Measurements from ENCODE around the gene HIPK2.

Gene HIPK2

GRCh38 chr7:139576179-139576973 is 201.4 kb downstream of the HIPK2 start:
- Histone ChIP-seq H3K9me2 (replicated peaks; ENCODE audit: low read depth, low read length) (no peaks in the 10 kb centered on the region), H3K27me3 (ENCODE audit: insufficient read depth, low read length, poor library complexity, severe bottlenecking) (no peaks in the 10 kb centered on the region), H4K20me1 (ENCODE audit: insufficient read depth, low read length, poor library complexity, severe bottlenecking) (no peaks in the 10 kb centered on the region), H3K4me1 (ENCODE audit: insufficient read depth, low read length, poor library complexity, severe bottlenecking) (no peaks in the 10 kb centered on the region), H3K4me3 (ENCODE audit: low read length, poor library complexity, severe bottlenecking) (no peak overlapping the region), H3K36me3 (ENCODE audit: insufficient read depth, low read length) (peaks cover 19% of the 10 kb centered on the region; the same call in 1 of the 2 replicates), H3K9me3 (ENCODE audit: insufficient read depth, low read depth, low read length) (no peaks in the 10 kb centered on the region), H3F3A (ENCODE audit: low read depth) (no peaks in the 10 kb centered on the region), H3K4me2 (ENCODE audit: low read depth, low read length, poor library complexity, severe bottlenecking) (no peak overlapping the region), H3K9ac (ENCODE audit: low read depth, low read length, poor library complexity, severe bottlenecking) (no peak overlapping the region), H2AFZ (ENCODE audit: low read length) (no peak overlapping the region), H3K79me2 (ENCODE audit: insufficient read depth, low read length) (no peaks in the 10 kb centered on the region)
- TF ChIP-seq CTCF (conservative IDR thresholded peaks at IDR 0.05; ENCODE audit: low read length) (no peak), EZH2phosphoT487 (IDR thresholded peaks at IDR 0.05; ENCODE audit: borderline replicate concordance) (no peak)

GRCh38 chr7:139575338-139575680 is 202.5 kb downstream of the HIPK2 start:
- Histone ChIP-seq H3K79me2 (ENCODE audit: insufficient read depth, low read length) (no peaks in the 10 kb centered on the region), H3K27me3 (ENCODE audit: insufficient read depth, low read length, poor library complexity, severe bottlenecking) (no peaks in the 10 kb centered on the region), H3F3A (ENCODE audit: low read depth) (no peaks in the 10 kb centered on the region), H3K4me1 (ENCODE audit: insufficient read depth, low read length, poor library complexity, severe bottlenecking) (no peaks in the 10 kb centered on the region), H3K9me2 (replicated peaks; ENCODE audit: low read depth, low read length) (no peaks in the 10 kb centered on the region), H2AFZ (ENCODE audit: low read length) (no peak overlapping the region), H4K20me1 (ENCODE audit: insufficient read depth, low read length, poor library complexity, severe bottlenecking) (no peaks in the 10 kb centered on the region), H3K9ac (ENCODE audit: low read depth, low read length, poor library complexity, severe bottlenecking) (no peak overlapping the region), H3K4me2 (ENCODE audit: low read depth, low read length, poor library complexity, severe bottlenecking) (no peak overlapping the region), H3K4me3 (ENCODE audit: low read length, poor library complexity, severe bottlenecking) (no peak overlapping the region), H3K9me3 (ENCODE audit: insufficient read depth, low read depth, low read length) (no peaks in the 10 kb centered on the region), H3K36me3 (ENCODE audit: insufficient read depth, low read length) (peaks cover 11% of the 10 kb centered on the region; the same call in 1 of the 2 replicates)
- TF ChIP-seq EZH2phosphoT487 (IDR thresholded peaks at IDR 0.05; ENCODE audit: borderline replicate concordance) (no peak), CTCF (conservative IDR thresholded peaks at IDR 0.05; ENCODE audit: low read length) (no peak)

- H3K9me3 ChIP-seq (ENCODE audit: insufficient read depth, low read depth, low read length) = no peaks in the 10 kb centered on the region
- no peaks in the 10 kb centered on the region for H3K79me2 ChIP-seq (ENCODE audit: insufficient read depth, low read length)
- TF ChIP-seq CTCF (conservative IDR thresholded peaks at IDR 0.05; ENCODE audit: low read length) (no peak), EZH2phosphoT487 (IDR thresholded peaks at IDR 0.05; ENCODE audit: borderline replicate concordance) (no peak)
- no peaks in the 10 kb centered on the region for H3F3A ChIP-seq (ENCODE audit: low read depth)
- no peak overlapping the region for H2AFZ ChIP-seq (ENCODE audit: low read length)
- no peak overlapping the region for H3K4me3 ChIP-seq (ENCODE audit: low read length, poor library complexity, severe bottlenecking)
- H3K36me3 ChIP-seq (ENCODE audit: insufficient read depth, low read length) = peaks cover 11% of the 10 kb centered on the region; the same call in 1 of the 2 replicates
- no peak overlapping the region for H3K4me2 ChIP-seq (ENCODE audit: low read depth, low read length, poor library complexity, severe bottlenecking)
- H3K27me3 ChIP-seq (ENCODE audit: insufficient read depth, low read length, poor library complexity, severe bottlenecking) = no peaks in the 10 kb centered on the region
- no peak overlapping the region for H3K9ac ChIP-seq (ENCODE audit: low read depth, low read length, poor library complexity, severe bottlenecking)
- H3K4me1 ChIP-seq (ENCODE audit: insufficient read depth, low read length, poor library complexity, severe bottlenecking) = no peaks in the 10 kb centered on the region
- no peaks in the 10 kb centered on the region for H4K20me1 ChIP-seq (ENCODE audit: insufficient read depth, low read length, poor library complexity, severe bottlenecking)
- no peaks in the 10 kb centered on the region for H3K9me2 ChIP-seq (replicated peaks; ENCODE audit: low read depth, low read length)
Observed at GRCh38 chr7:139574618-139575337, 203.0 kb downstream of the HIPK2 start.
